ENCODE measurements around the gene TTC39A.

The TTC39A gene

GRCh38 chr1:51314974-51315373 is 15.4 kb downstream of the TTC39A start:
- H3K9me2 ChIP-seq (replicated peaks; ENCODE audit: insufficient read depth, low read length): no peaks in the 10 kb centered on the region
- no peak overlapping the region for H3K27ac ChIP-seq (ENCODE audit: low read depth, low read length)
- no peak for TF ChIP-seq EZH2phosphoT487 (conservative IDR thresholded peaks at IDR 0.05; ENCODE audit: low read length)
- TF ChIP-seq CTCF (IDR thresholded peaks at IDR 0.05; ENCODE audit: insufficient read depth, low read length, poor library complexity, severe bottlenecking): no peak
- no peak overlapping the region for H3K9ac ChIP-seq (ENCODE audit: low read length)
- H3K4me2 ChIP-seq (ENCODE audit: low read depth, low read length, poor library complexity, severe bottlenecking): no peak overlapping the region
- no peak overlapping the region for H2AFZ ChIP-seq (ENCODE audit: low read depth, low read length, severe bottlenecking)
- no peaks in the 10 kb centered on the region for H3F3A ChIP-seq (ENCODE audit: insufficient read depth)
- no peak overlapping the region for H3K4me3 ChIP-seq (ENCODE audit: insufficient read depth, low read length, poor library complexity, severe bottlenecking)
- H3K27me3 ChIP-seq (ENCODE audit: low read length): no peaks in the 10 kb centered on the region
- H3K36me3 ChIP-seq (ENCODE audit: low read length): no peaks in the 10 kb centered on the region
- no peaks in the 10 kb centered on the region for H4K20me1 ChIP-seq (ENCODE audit: low read depth, low read length)
- no peaks in the 10 kb centered on the region for H3K79me2 ChIP-seq (ENCODE audit: insufficient read depth, low read length)
- no peaks in the 10 kb centered on the region for H3K9me3 ChIP-seq (ENCODE audit: insufficient read depth, low read length)

- TF ChIP-seq CTCF (IDR thresholded peaks at IDR 0.05; ENCODE audit: insufficient read depth, low read length, poor library complexity, severe bottlenecking) (no peak), EZH2phosphoT487 (conservative IDR thresholded peaks at IDR 0.05; ENCODE audit: low read length) (no peak)
- Histone ChIP-seq H3K4me2 (ENCODE audit: low read depth, low read length, poor library complexity, severe bottlenecking) (no peak overlapping the region), H3K27ac (ENCODE audit: low read depth, low read length) (no peak overlapping the region), H4K20me1 (ENCODE audit: low read depth, low read length) (no peaks in the 10 kb centered on the region), H3K9me3 (ENCODE audit: insufficient read depth, low read length) (no peaks in the 10 kb centered on the region), H3K9me2 (replicated peaks; ENCODE audit: insufficient read depth, low read length) (no peaks in the 10 kb centered on the region), H3K9ac (ENCODE audit: low read length) (no peak overlapping the region), H3K79me2 (ENCODE audit: insufficient read depth, low read length) (no peaks in the 10 kb centered on the region), H2AFZ (ENCODE audit: low read depth, low read length, severe bottlenecking) (no peak overlapping the region), H3K36me3 (ENCODE audit: low read length) (no peaks in the 10 kb centered on the region), H3K27me3 (ENCODE audit: low read length) (no peaks in the 10 kb centered on the region), H3F3A (ENCODE audit: insufficient read depth) (no peaks in the 10 kb centered on the region), H3K4me3 (ENCODE audit: insufficient read depth, low read length, poor library complexity, severe bottlenecking) (no peak overlapping the region)
Observed at GRCh38 chr1:51313961-51314777, 16.2 kb downstream of the TTC39A start.

DNA sequence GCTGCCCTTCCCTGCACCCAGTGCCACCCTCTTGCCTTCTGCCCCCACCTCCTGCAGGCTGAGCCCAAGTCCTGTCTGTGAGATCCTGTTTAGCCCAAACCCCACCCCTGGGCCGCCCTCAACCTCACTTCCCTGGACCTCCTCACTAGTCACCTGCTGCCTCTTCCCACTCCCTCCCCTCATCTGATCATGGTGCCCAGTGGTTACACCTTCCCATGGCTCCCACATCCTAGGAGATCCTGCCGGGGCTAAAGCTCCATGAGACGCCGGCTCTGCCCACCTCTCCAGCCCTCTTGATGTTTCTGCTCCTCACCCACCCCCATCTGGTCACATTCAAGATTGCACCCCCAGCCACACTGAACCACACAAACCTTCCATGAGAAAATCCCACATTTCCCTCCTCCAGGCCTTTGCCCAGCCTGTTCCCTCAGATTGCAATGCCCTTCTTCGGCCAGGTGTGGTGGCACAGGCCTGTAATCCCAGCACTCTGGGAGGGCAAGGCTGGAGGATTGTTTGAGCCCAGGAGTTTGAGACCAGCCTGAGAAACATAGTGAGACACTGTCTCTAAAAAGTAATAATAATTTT is 17.0 kb downstream of the TTC39A start:
- Histone ChIP-seq H3K4me3 (ENCODE audit: insufficient read depth, low read length, poor library complexity, severe bottlenecking) (no peak overlapping the region), H3K27me3 (ENCODE audit: low read length) (no peaks in the 10 kb centered on the region), H3K36me3 (ENCODE audit: low read length) (no peaks in the 10 kb centered on the region), H3K9me3 (ENCODE audit: insufficient read depth, low read length) (no peaks in the 10 kb centered on the region), H3F3A (ENCODE audit: insufficient read depth) (no peaks in the 10 kb centered on the region), H2AFZ (ENCODE audit: low read depth, low read length, severe bottlenecking) (no peak overlapping the region), H3K4me2 (ENCODE audit: low read depth, low read length, poor library complexity, severe bottlenecking) (no peak overlapping the region), H3K27ac (ENCODE audit: low read depth, low read length) (no peak overlapping the region), H4K20me1 (ENCODE audit: low read depth, low read length) (no peaks in the 10 kb centered on the region), H3K79me2 (ENCODE audit: insufficient read depth, low read length) (no peaks in the 10 kb centered on the region), H3K9ac (ENCODE audit: low read length) (no peak overlapping the region), H3K9me2 (replicated peaks; ENCODE audit: insufficient read depth, low read length) (no peaks in the 10 kb centered on the region)
- no peak for TF ChIP-seq EZH2phosphoT487 (conservative IDR thresholded peaks at IDR 0.05; ENCODE audit: low read length)
- no peak for TF ChIP-seq CTCF (IDR thresholded peaks at IDR 0.05; ENCODE audit: insufficient read depth, low read length, poor library complexity, severe bottlenecking)
